Endothelial cell of umbilical vein (primary cell): ENCODE measurements around the gene LMBRD1. TPM values are rescaled to one million over a fixed set of nuclear protein-coding genes. Genes with fewer than 3 reads are reported as not detected.

Source experiments
- BruUV-seq: library from RNA; stranded (reverse); fragments of 400-500 nt; replicated peaks from 2 replicates; lab custom pipeline; 2021; lab: Mats Ljungman, UMichigan
- CTCF ChIA-PET: fragments of 300-600, 350-600 bp; sonication (Branson Sonifier 250); formaldehyde crosslinking; loops from one replicate; lab custom pipeline; 2021; ENCODE audit warnings: antibody characterized with exemption, inconsistent platforms; lab: Charles Lee
- POLR2A ChIA-PET: fragments of 300-600, 350-600 bp; sonication (Branson Sonifier 250); formaldehyde crosslinking; loops from one replicate; lab custom pipeline; 2021; ENCODE audit warnings: antibody characterized with exemption, inconsistent platforms; lab: Charles Lee
- DNase-seq: peaks from one replicate; pipeline ENCODE4 v3.0.0-alpha.2; 2011; ENCODE audit warnings: low read depth, low spot score
- FAIRE-seq: peaks from 2 replicates; lab custom pipeline; 2011; peaks lifted over from hg19 to GRCh38; lab: Jason Lieb, UNC
- H2AFZ ChIP-seq: 2 replicates; pipeline ENCODE4 v1.6.0; 2012; ENCODE audit warnings: low read depth, low read length, control low read depth, inconsistent platforms
- H3K27ac ChIP-seq: 2 replicates; pipeline ENCODE4 v1.5.1; 2011; ENCODE audit warnings: low read depth, mild to moderate bottlenecking, control low read depth, low read length, moderate library complexity; ENCODE audit not compliant: insufficient read depth
- H3K27me3 ChIP-seq, 2 experiments: 2 replicates each; pipeline versions ENCODE4 v1.6.0 to v1.6.1; 2011; ENCODE audit warnings: low read length in 2 of 2, mixed read lengths in 1 of 2; ENCODE audit not compliant: control insufficient read depth in 2 of 2, insufficient read depth in 2 of 2
- H3K36me3 ChIP-seq, 2 experiments: 2 replicates in 1 of 2; 3 replicates in 1 of 2; pipeline ENCODE4 v1.5.1; 2011; ENCODE audit warnings: low read length in 2 of 2, mild to moderate bottlenecking in 1 of 2, moderate library complexity in 1 of 2; ENCODE audit not compliant: control insufficient read depth in 2 of 2, insufficient read depth in 2 of 2; ENCODE audit errors: extremely low read depth in 1 of 2
- H3K4me1 ChIP-seq: 3 replicates; pipeline ENCODE4 v1.5.1; 2011; ENCODE audit warnings: mild to moderate bottlenecking, low read length; ENCODE audit not compliant: control insufficient read depth, insufficient read depth; ENCODE audit errors: extremely low read depth
- H3K4me2 ChIP-seq: 2 replicates; pipeline ENCODE4 v1.6.1; 2011; ENCODE audit warnings: low read length, control low read depth, mixed read lengths; ENCODE audit not compliant: insufficient read depth
- H3K4me3 ChIP-seq, 3 experiments: fragments of 200-600 bp in 1 of 3; sonication (generic), shearing (Covaris generic) in 1 of 3; replicated peaks in 1 of 3; 2 replicates each; pipeline ENCODE4 v1.5.1; 2011 to 2016; ENCODE audit warnings: control low read depth in 3 of 3, low read length in 3 of 3, mild to moderate bottlenecking in 2 of 3, inconsistent platforms in 1 of 3, low read depth in 1 of 3, moderate library complexity in 1 of 3; ENCODE audit not compliant: insufficient read depth in 1 of 3
- H3K79me2 ChIP-seq: 2 replicates; pipeline ENCODE4 v1.6.0; 2012; ENCODE audit warnings: low read length, inconsistent platforms; ENCODE audit not compliant: control insufficient read depth, insufficient read depth
- H3K9ac ChIP-seq: replicated peaks from 2 replicates; pipeline ENCODE3; 2011; ENCODE audit warnings: low read length, control low read depth; ENCODE audit not compliant: insufficient read depth; ENCODE audit errors: extremely low read depth
- H3K9me1 ChIP-seq: replicated peaks from 3 replicates; pipeline ENCODE4 v1.6.0; 2011; ENCODE audit warnings: mild to moderate bottlenecking, low read length; ENCODE audit not compliant: control insufficient read depth, insufficient read depth; ENCODE audit errors: extremely low read depth
- H3K9me3 ChIP-seq: replicated peaks from 2 replicates; pipeline ENCODE4 v1.5.1; 2012; ENCODE audit warnings: low read length, inconsistent platforms; ENCODE audit not compliant: control insufficient read depth, insufficient read depth
- H4K20me1 ChIP-seq: replicated peaks from 2 replicates; pipeline ENCODE3; 2011; ENCODE audit warnings: mild to moderate bottlenecking, low read length; ENCODE audit not compliant: control insufficient read depth, insufficient read depth; ENCODE audit errors: extremely low read depth
- EZH2 ChIP-seq: IDR thresholded peaks from 2 replicates; pipeline ENCODE4 v1.6.1; 2012; ENCODE audit warnings: borderline replicate concordance, low read depth, mild to moderate bottlenecking, moderate library complexity, low read length, inconsistent platforms; ENCODE audit not compliant: severe bottlenecking
- FOS ChIP-seq: IDR thresholded peaks from 2 replicates; pipeline ENCODE4 v1.6.1; 2011; ENCODE audit warnings: mild to moderate bottlenecking, low read length, moderate library complexity, borderline replicate concordance; ENCODE audit not compliant: insufficient read depth
- GATA2 ChIP-seq: IDR thresholded peaks from 2 replicates; pipeline ENCODE4 v1.7.0; 2011; ENCODE audit warnings: low read depth, mild to moderate bottlenecking, moderate library complexity, mixed read lengths, low read length; ENCODE audit not compliant: insufficient read length, insufficient read depth
- JUN ChIP-seq: IDR thresholded peaks from 2 replicates; pipeline ENCODE4 v1.6.1; 2011; ENCODE audit warnings: borderline replicate concordance, low read depth; ENCODE audit not compliant: insufficient read length, insufficient read depth
- MAX ChIP-seq: IDR thresholded peaks from 2 replicates; pipeline ENCODE4 v1.6.1; 2011; ENCODE audit not compliant: insufficient read depth, insufficient read length
- MYC ChIP-seq: IDR thresholded peaks from one replicate; pipeline ENCODE4 v1.6.1; 2011; ENCODE audit warnings: mild to moderate bottlenecking, low read depth, low read length
- POLR2A ChIP-seq: IDR thresholded peaks from 2 replicates; pipeline ENCODE4 v1.6.1; 2012; ENCODE audit warnings: low read depth, mild to moderate bottlenecking, control low read depth, low read length
- POLR2AphosphoS5 ChIP-seq: IDR thresholded peaks from 2 replicates; pipeline ENCODE4 v1.6.1; 2012; ENCODE audit warnings: low read depth, mild to moderate bottlenecking, control low read depth, low read length, moderate library complexity; ENCODE audit not compliant: insufficient read depth
- dilution Hi-C: fragments of 300-500 bp; cut with MboI; formaldehyde crosslinking; loops from one replicate; pipeline ENCODE4 v1.15.0; 2019; ENCODE audit warnings: low sequenced_read_pairs; ENCODE audit not compliant: extremely low pct_ligation_motif_present
- intact Hi-C: fragments of 100-400 bp; cut with micrococcal nuclease; formaldehyde crosslinking; loops from one replicate; pipeline ENCODE4 v1.10.0; 2022
- polyA plus RNA-seq, 4 experiments: library from polyadenylated mRNA; depleted of rRNA in 3 of 4; stranded (reverse) in 3 of 4; unstranded in 1 of 4; fragments of >200 nt; gene quantifications; 2 replicates each; pipeline versions ENCODE4 v1.2.1 to v1.2.3, GENCODE V29; 2011 to 2012; ENCODE audit warnings: missing spikeins in 1 of 4
- total RNA-seq: library from RNA; stranded (reverse); gene quantifications from 2 replicates; pipeline ENCODE4 v1.2.3, GENCODE V29; 2021
- TF ChIP-seq, protein P1 (sequence below), 2 donors: IDR thresholded peaks; 1 replicate in 1 of 2; 2 replicates in 1 of 2; pipeline ENCODE4 v1.5.1; 2011; ENCODE audit warnings: low read length in 2 of 2, mild to moderate bottlenecking in 2 of 2, moderate library complexity in 2 of 2, control low read depth in 1 of 2, inconsistent platforms in 1 of 2, low read depth in 1 of 2; ENCODE audit not compliant: insufficient read depth in 1 of 2; ENCODE audit errors: extremely low read depth in 1 of 2

Gene LMBRD1
- total and polyA plus RNA-seq, 2 donors (not counting 3 experiments of a cell fraction or from before 2014, with no cell fraction given): 9.8 to 14.6 TPM

- Histone ChIP-seq H3K4me3 (no peak overlapping the region), H3K4me1 (no peaks in the 10 kb centered on the region), H3K27me3 (no peaks in the 10 kb centered on the region), H3K4me2 (no peak overlapping the region), H3K36me3 (no peaks in the 10 kb centered on the region), H2AFZ (no peak overlapping the region), H3K9me1 (no peaks in the 10 kb centered on the region), H3K9ac (no peak overlapping the region), H4K20me1 (no peaks in the 10 kb centered on the region), H3K27ac (no peak overlapping the region), H3K9me3 (no peaks in the 10 kb centered on the region), H3K79me2 (no peaks in the 10 kb centered on the region)
- TF ChIP-seq, protein P1, sequence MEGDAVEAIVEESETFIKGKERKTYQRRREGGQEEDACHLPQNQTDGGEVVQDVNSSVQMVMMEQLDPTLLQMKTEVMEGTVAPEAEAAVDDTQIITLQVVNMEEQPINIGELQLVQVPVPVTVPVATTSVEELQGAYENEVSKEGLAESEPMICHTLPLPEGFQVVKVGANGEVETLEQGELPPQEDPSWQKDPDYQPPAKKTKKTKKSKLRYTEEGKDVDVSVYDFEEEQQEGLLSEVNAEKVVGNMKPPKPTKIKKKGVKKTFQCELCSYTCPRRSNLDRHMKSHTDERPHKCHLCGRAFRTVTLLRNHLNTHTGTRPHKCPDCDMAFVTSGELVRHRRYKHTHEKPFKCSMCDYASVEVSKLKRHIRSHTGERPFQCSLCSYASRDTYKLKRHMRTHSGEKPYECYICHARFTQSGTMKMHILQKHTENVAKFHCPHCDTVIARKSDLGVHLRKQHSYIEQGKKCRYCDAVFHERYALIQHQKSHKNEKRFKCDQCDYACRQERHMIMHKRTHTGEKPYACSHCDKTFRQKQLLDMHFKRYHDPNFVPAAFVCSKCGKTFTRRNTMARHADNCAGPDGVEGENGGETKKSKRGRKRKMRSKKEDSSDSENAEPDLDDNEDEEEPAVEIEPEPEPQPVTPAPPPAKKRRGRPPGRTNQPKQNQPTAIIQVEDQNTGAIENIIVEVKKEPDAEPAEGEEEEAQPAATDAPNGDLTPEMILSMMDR (IDR thresholded peaks at IDR 0.05; ENCODE audit: extremely low read depth in 1 of 2, insufficient read depth in 1 of 2, low read depth in 1 of 2, low read length in 2 of 2): no peak
- TF ChIP-seq GATA2: no peak
- TF ChIP-seq POLR2A: no peak
- no peak for TF ChIP-seq POLR2AphosphoS5
- TF ChIP-seq FOS: no peak
- no peak for TF ChIP-seq EZH2
- TF ChIP-seq JUN: no peak
- no peak for TF ChIP-seq MYC
- no peak for TF ChIP-seq MAX
- POLR2A ChIA-PET: no interaction called here
- dilution Hi-C loops (no loop called here), intact Hi-C loops (no loop called here)
- BruUV-seq: no TSS peak
- FAIRE-seq (no peak), DNase-seq (no peak)
- CTCF ChIA-PET: no interaction called here
Measured at GRCh38 chr6:69647726-69648125, 149.1 kb downstream of the LMBRD1 start.
